Measurements from ENCODE around the gene CFAP68. TPM values are rescaled to one million over a fixed set of nuclear protein-coding genes. Genes with fewer than 3 reads are reported as not detected.

The CFAP68 gene
- total RNA-seq, 2 experiments from 2014 or later, result 16.4 to 20.4 TPM

GRCh38 chr11:111846063-111846462 lies 33.3 kb upstream of the CFAP68 start:
- ATAC-seq (no peak), DNase-seq (no peak)
- Mint-ChIP-seq H3K4me1 (peaks cover 2% of the 10 kb centered on the region), H3K36me3 (peaks cover 19% of the 10 kb centered on the region), H3K27me3 (no peaks in the 10 kb centered on the region), H3K27ac (no peak overlapping the region), H3K9me3 (ENCODE audit: low read depth) (no peaks in the 10 kb centered on the region), H3K4me3 (no peak overlapping the region)
- CTCF ChIA-PET, result interaction anchor here (0.6 to 3.3 kb wide), 4 partner anchors 15 to 69 kb away, joined by 3 to 11 read pairs (median 4); partner anchors contain the start of genes ALG9 and CFAP68

DNA sequence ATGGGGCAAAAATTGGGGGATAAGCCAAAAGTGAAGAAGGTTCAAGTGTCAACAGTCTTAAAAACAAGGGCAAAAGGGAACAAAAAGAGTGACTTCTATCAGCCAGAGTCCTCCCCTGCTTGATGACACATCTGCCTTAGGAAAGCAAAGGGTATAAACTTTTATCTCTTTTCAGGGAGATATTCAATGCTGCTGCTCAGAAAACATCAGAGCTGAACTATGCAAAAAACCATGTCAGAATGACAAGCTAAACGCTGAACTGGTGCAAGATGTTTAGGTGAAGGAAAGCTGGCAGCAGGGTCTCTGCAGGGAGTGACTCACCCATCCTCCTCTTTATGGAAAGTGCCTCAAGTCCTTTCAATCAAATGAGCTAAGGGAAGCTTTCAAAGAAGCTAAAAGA lies 32.7 kb upstream of the CFAP68 start:
- Mint-ChIP-seq H3K36me3 (peaks cover 19% of the 10 kb centered on the region), H3K4me1 (no peaks in the 10 kb centered on the region), H3K27ac (no peak overlapping the region), H3K4me3 (no peak overlapping the region), H3K27me3 (no peaks in the 10 kb centered on the region), H3K9me3 (ENCODE audit: low read depth) (no peaks in the 10 kb centered on the region)
- ATAC-seq (no peak), DNase-seq (no peak)
- CTCF ChIA-PET, result interaction anchor here (0.6 to 3.3 kb wide), 4 partner anchors 25 to 85 kb away, joined by 3 to 11 read pairs (median 4); partner anchors contain the start of genes ALG9 and CFAP68

DNA sequence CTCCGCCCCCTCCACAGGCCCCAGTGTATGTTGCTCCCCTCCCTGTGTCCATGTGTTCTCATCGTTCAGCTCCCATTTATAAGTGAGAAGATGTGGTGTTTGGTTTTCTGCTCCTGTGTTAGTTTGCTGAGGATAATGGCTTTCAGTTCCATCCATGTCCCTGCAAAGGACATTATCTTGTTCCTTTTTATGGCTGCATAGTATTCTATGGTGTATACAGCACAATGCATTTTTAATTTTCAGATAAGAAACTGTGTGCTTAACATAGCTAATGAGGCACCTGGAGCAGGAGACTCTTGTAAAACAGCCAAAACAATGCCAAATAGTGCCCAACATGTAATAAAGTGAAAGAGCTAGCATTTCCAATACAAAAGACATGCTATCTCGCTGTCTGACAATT lies 29.7 kb upstream of the CFAP68 start:
- no peak for ATAC-seq
- Mint-ChIP-seq H3K4me1 (no peaks in the 10 kb centered on the region), H3K4me3 (no peak overlapping the region), H3K36me3 (peaks cover 28% of the 10 kb centered on the region), H3K9me3 (ENCODE audit: low read depth) (no peaks in the 10 kb centered on the region), H3K27me3 (no peaks in the 10 kb centered on the region), H3K27ac (no peak overlapping the region)
- DNase-seq, result no peak
- CTCF ChIA-PET, result interaction anchor here (1.6 kb wide), 1 partner anchor 8 kb away, joined by 4 read pairs; no protein-coding TSS in a partner anchor

DNA sequence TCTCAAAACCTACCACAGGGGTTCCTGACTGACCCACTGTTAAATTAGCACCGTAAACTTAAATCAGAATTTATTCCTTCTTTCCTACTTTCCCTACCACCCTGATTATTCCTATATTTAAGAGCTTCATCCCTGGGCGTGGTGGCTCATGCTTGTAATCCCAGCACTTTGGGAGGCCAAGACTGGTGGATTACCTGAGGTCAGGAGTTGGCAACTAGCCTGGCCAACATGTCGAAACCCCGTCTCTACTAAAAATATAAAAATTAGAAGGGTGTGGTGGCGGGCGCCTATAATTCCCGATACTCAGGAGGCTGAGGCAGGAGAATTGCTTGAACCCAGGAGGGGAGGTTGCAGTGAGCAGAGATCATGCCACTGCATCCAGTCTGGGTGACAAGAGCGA lies 28.3 kb upstream of the CFAP68 start:
- H3K4me1 Mint-ChIP-seq, result no peaks in the 10 kb centered on the region
- no peak overlapping the region for H3K4me3 Mint-ChIP-seq
- no peaks in the 10 kb centered on the region for H3K27me3 Mint-ChIP-seq
- ATAC-seq (no peak), DNase-seq (no peak)
- H3K27ac Mint-ChIP-seq, result no peak overlapping the region
- H3K36me3 Mint-ChIP-seq, result peaks cover 36% of the 10 kb centered on the region
- CTCF ChIA-PET, result interaction anchor here (1.6 kb wide), 2 partner anchors 10 to 247 kb away, joined by 3 to 4 read pairs; no protein-coding TSS in a partner anchor
- H3K9me3 Mint-ChIP-seq (ENCODE audit: low read depth), result no peaks in the 10 kb centered on the region

GRCh38 chr11:111851636-111852035 lies 27.7 kb upstream of the CFAP68 start:
- Mint-ChIP-seq H3K27me3 (no peaks in the 10 kb centered on the region), H3K4me1 (no peaks in the 10 kb centered on the region), H3K27ac (no peak overlapping the region), H3K9me3 (ENCODE audit: low read depth) (no peaks in the 10 kb centered on the region), H3K36me3 (peaks cover 34% of the 10 kb centered on the region), H3K4me3 (no peak overlapping the region)
- no peak for ATAC-seq
- DNase-seq, result no peak
- CTCF ChIA-PET, result interaction anchor here (1.6 kb wide), 1 partner anchor 247 kb away, joined by 3 read pairs; no protein-coding TSS in a partner anchor

GRCh38 chr11:111852103-111852502 lies 27.2 kb upstream of the CFAP68 start:
- ATAC-seq (no peak), DNase-seq (no peak)
- CTCF ChIA-PET, result interaction anchor here (1.6 kb wide), 1 partner anchor 248 kb away, joined by 3 read pairs; no protein-coding TSS in a partner anchor
- H3K4me3 Mint-ChIP-seq, result no peak overlapping the region
- H3K36me3 Mint-ChIP-seq, result peaks cover 33% of the 10 kb centered on the region
- no peak overlapping the region for H3K27ac Mint-ChIP-seq
- no peaks in the 10 kb centered on the region for H3K9me3 Mint-ChIP-seq (ENCODE audit: low read depth)
- no peaks in the 10 kb centered on the region for H3K27me3 Mint-ChIP-seq
- no peaks in the 10 kb centered on the region for H3K4me1 Mint-ChIP-seq

DNA sequence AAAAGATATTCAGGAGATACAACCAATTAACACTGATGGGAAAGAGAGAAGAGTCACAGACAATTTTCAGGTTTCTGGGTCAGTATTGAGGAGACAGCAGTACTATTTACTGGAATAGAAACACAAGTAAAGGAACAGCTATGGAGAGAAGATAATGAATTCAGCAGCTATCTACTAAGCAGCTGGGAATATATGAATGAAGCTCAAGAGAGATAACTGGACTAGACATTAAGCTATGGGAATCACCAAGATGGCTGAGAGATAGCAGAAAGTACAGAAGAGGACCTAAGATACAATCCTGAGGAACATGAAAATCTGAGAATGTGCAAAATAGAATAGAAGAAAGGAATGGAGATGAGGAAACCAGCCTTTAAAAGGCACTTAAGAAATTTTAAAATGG lies 23.8 kb upstream of the CFAP68 start:
- no peaks in the 10 kb centered on the region for H3K9me3 Mint-ChIP-seq (ENCODE audit: low read depth)
- no peaks in the 10 kb centered on the region for H3K27me3 Mint-ChIP-seq
- no peak overlapping the region for H3K4me3 Mint-ChIP-seq
- ATAC-seq, result no peak
- DNase-seq, result no peak
- CTCF ChIA-PET, result interaction anchor here (0.7 to 1.0 kb wide), 2 partner anchors 89 to 157 kb away, joined by 3 read pairs; partner anchors contain the start of gene PPP2R1B
- H3K4me1 Mint-ChIP-seq, result no peaks in the 10 kb centered on the region
- H3K36me3 Mint-ChIP-seq, result peaks cover 38% of the 10 kb centered on the region
- no peak overlapping the region for H3K27ac Mint-ChIP-seq

- ATAC-seq, result no peak
- DNase-seq, result no peak
- H3K4me1 Mint-ChIP-seq, result no peaks in the 10 kb centered on the region
- CTCF ChIA-PET, result interaction anchor here (2.8 kb wide), 1 partner anchor 11 kb away, joined by 8 read pairs; the partner anchor contains the start of gene ALG9
- H3K4me3 Mint-ChIP-seq, result no peak overlapping the region
- H3K27ac Mint-ChIP-seq, result no peak overlapping the region
- H3K9me3 Mint-ChIP-seq (ENCODE audit: low read depth), result no peaks in the 10 kb centered on the region
- H3K27me3 Mint-ChIP-seq, result no peaks in the 10 kb centered on the region
- H3K36me3 Mint-ChIP-seq, result peaks cover 23% of the 10 kb centered on the region
These were observed 19.1 kb upstream of the CFAP68 start for GRCh38 chr11:111860257-111860656.

GRCh38 chr11:111870113-111870512 lies 9.2 kb upstream of the CFAP68 start:
- no peak overlapping the region for H3K27ac Mint-ChIP-seq
- H3K27me3 Mint-ChIP-seq, result no peaks in the 10 kb centered on the region

GRCh38 chr11:111870522-111870885 lies 8.8 kb upstream of the CFAP68 start:
- Mint-ChIP-seq H3K36me3 (peaks cover 29% of the 10 kb centered on the region), H3K27ac (peak overlapping the region; percentile 87), H3K9me3 (ENCODE audit: low read depth) (no peaks in the 10 kb centered on the region), H3K27me3 (no peaks in the 10 kb centered on the region), H3K4me3 (peak overlapping the region; percentile 89), H3K4me1 (peaks cover 30% of the 10 kb centered on the region)
- CTCF ChIA-PET, result interaction anchor here (0.8 to 2.3 kb wide), 7 partner anchors 10 to 284 kb away, joined by 3 to 10 read pairs (median 7); no protein-coding TSS in a partner anchor
- DNase-seq, result no peak
- peak; percentile 8 for ATAC-seq

More at GRCh38 chr11:111870113-111870512, 9.2 kb upstream of the CFAP68 start:
- DNase-seq (no peak), ATAC-seq (no peak)
- H3K9me3 Mint-ChIP-seq (ENCODE audit: low read depth), result no peaks in the 10 kb centered on the region
- no peak overlapping the region for H3K4me3 Mint-ChIP-seq
- H3K36me3 Mint-ChIP-seq, result peaks cover 30% of the 10 kb centered on the region
- H3K4me1 Mint-ChIP-seq, result peaks cover 30% of the 10 kb centered on the region
- CTCF ChIA-PET, result interaction anchor here (2.0 to 2.3 kb wide), 4 partner anchors 9 to 112 kb away, joined by 7 to 10 read pairs (median 8); no protein-coding TSS in a partner anchor

DNA sequence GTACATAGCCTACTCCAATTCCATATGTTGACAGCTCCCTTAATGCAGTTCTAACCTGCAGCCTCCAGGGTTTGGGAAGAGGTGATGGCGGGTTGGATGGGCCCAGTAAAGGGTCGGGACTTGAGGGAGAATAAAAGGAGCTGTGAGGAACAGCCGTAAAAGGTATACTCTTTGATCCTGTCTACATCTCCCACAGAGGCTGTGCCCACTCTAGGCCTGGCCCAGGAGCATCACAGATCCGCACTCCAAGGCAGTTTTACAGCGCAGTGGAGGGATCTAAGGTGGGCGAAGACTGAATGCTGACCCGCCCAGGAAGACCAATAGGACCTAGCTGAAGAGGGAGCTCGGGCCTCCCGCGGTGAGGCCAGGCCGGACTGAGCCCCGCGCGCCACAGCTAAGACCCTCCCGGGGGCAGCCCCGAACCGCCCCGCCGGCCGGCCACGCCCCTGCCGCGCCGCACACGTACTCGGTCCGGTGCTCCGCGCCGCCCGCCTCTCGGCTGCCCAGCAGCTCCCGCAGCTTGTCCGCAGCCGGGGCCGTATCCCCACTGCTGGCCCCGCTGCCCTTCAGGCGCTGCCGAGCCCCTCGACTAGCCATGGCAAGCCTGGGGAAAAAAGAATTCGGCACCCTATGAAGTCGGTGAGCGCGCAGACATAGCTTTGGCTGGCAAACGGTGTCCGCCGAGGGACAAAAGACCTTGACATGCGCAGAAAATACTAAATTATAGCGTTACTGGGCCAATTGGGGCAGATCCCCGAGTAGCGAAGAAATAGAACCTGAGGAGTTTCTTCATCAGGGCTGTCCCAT lies 8.3 kb upstream of the CFAP68 start, which contains the start of gene ALG9:
ALG9 (minus strand) TSS at position 696 of the 807 bp plus-strand sequence; CDS start at position 597, 99 bp downstream.
- Mint-ChIP-seq H3K9me3 (ENCODE audit: low read depth) (no peaks in the 10 kb centered on the region), H3K4me1 (peaks cover 30% of the 10 kb centered on the region), H3K36me3 (peaks cover 29% of the 10 kb centered on the region), H3K27me3 (no peaks in the 10 kb centered on the region), H3K4me3 (peak within 1 kb of the TSS; percentile 89), H3K27ac (peak within 1 kb of the TSS; percentile 88)
- ATAC-seq, result peak; percentile 95
- CTCF ChIA-PET, result interaction anchor here (0.8 to 2.3 kb wide), 11 partner anchors 9 to 284 kb away, joined by 3 to 10 read pairs (median 5); no protein-coding TSS in a partner anchor
- DNase-seq, result peak; percentile 91

GRCh38 chr11:111871693-111872161 lies 7.6 kb upstream of the CFAP68 start:
- H3K27me3 Mint-ChIP-seq, result no peaks in the 10 kb centered on the region
- peak overlapping the region; percentile 88 for H3K27ac Mint-ChIP-seq
- H3K4me1 Mint-ChIP-seq, result peaks cover 30% of the 10 kb centered on the region

DNA sequence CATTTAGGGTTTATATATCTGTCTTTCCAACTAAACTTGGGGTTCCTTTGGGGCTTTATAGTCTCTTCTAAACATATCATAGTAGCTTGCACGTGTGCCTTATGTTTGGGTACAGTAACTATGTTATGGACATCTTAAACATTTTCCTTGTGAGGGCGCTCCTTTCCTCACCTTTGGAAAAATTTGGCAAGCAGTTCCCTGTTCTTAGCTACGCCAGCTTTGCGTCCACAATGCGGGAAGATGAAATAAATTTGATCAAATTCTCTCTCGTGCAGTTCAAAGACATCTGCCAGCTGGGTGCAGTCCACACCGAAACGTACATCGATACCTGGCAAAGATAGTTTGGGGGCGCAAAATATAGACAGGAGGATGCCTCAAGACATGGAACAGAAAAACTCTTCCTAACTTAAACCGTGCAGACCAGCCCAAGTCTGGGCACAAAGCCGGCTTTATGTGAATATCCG lies 924 bp upstream of the CFAP68 start:
- Mint-ChIP-seq H3K36me3 (peaks cover 3% of the 10 kb centered on the region), H3K27me3 (no peaks in the 10 kb centered on the region), H3K4me3 (peak overlapping the region; percentile 85), H3K4me1 (peaks cover 20% of the 10 kb centered on the region), H3K27ac (peak overlapping the region; percentile 97), H3K9me3 (ENCODE audit: low read depth) (no peaks in the 10 kb centered on the region)
- no peak for ATAC-seq
- CTCF ChIA-PET, result interaction anchor here (0.8 to 3.3 kb wide), 6 partner anchors 10 to 210 kb away, joined by 3 to 7 read pairs (median 4); no protein-coding TSS in a partner anchor
- DNase-seq, result no peak

More at GRCh38 chr11:111871693-111872161, 7.6 kb upstream of the CFAP68 start:
- Mint-ChIP-seq H3K36me3 (peaks cover 23% of the 10 kb centered on the region), H3K9me3 (ENCODE audit: low read depth) (no peaks in the 10 kb centered on the region), H3K4me3 (peak overlapping the region; percentile 89)
- DNase-seq, result no peak
- no peak for ATAC-seq
- CTCF ChIA-PET, result interaction anchor here (0.6 to 2.3 kb wide), 12 partner anchors 8 to 285 kb away, joined by 3 to 10 read pairs (median 4); no protein-coding TSS in a partner anchor

All from activated CD8-positive, alpha-beta memory T cell treated with anti-CD3 and anti-CD28 coated beads, Interleukin-2, amount 10 ng/mL, durations not matched to agents 7 days and 5 days (primary cell).